ENCODE data around the gene THNSL1. TPM values are rescaled to one million over a fixed set of nuclear protein-coding genes. Genes with fewer than 3 reads are reported as not detected.

THNSL1 gene
- total RNA-seq, 1 experiment from 2014 or later = 3.0 TPM

- no peak overlapping the region for H3K4me3 ChIP-seq (ENCODE audit: low read depth in 2 of 2, low read length in 2 of 2)
- in situ Hi-C loops (cut with HindIII; ENCODE audit: low pct_unique_long_range_greater_than_20kb, low sequenced_read_pairs) = no loop called here
Measured at GRCh38 chr10:25023278-25023677, 6.9 kb downstream of the THNSL1 start.

DNA sequence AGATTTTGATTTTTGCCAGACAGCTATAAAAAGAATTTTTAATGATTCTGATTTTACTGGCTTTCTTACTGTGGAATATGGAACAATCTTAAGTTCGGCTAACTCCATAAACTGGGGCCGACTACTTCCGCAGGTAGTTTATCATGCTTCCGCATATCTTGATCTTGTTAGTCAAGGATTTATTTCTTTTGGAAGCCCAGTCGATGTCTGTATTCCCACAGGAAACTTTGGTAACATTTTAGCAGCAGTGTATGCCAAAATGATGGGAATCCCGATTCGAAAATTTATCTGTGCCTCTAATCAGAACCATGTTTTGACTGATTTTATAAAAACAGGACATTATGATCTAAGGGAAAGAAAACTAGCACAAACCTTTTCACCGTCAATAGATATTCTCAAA lies 8.1 kb downstream of the THNSL1 start:
- no TSS peak for BruUV-seq (replicated peaks)
- ChIA-PET CTCF (no interaction called here), POLR2A (no interaction called here)
- no peak for DNase-seq (ENCODE audit: low read depth, low spot score)
- H3K9me3 ChIP-seq (ENCODE audit: control insufficient read depth, insufficient read depth, low read depth, low read length) = no peaks in the 10 kb centered on the region
- TF ChIP-seq SIN3A (IDR thresholded peaks at IDR 0.05; ENCODE audit: borderline replicate concordance, insufficient read depth, low read depth, low read length) = no peak
- TF ChIP-seq, protein P1, sequence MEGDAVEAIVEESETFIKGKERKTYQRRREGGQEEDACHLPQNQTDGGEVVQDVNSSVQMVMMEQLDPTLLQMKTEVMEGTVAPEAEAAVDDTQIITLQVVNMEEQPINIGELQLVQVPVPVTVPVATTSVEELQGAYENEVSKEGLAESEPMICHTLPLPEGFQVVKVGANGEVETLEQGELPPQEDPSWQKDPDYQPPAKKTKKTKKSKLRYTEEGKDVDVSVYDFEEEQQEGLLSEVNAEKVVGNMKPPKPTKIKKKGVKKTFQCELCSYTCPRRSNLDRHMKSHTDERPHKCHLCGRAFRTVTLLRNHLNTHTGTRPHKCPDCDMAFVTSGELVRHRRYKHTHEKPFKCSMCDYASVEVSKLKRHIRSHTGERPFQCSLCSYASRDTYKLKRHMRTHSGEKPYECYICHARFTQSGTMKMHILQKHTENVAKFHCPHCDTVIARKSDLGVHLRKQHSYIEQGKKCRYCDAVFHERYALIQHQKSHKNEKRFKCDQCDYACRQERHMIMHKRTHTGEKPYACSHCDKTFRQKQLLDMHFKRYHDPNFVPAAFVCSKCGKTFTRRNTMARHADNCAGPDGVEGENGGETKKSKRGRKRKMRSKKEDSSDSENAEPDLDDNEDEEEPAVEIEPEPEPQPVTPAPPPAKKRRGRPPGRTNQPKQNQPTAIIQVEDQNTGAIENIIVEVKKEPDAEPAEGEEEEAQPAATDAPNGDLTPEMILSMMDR (IDR thresholded peaks at IDR 0.05) = no peak
- TF ChIP-seq, protein P2, sequence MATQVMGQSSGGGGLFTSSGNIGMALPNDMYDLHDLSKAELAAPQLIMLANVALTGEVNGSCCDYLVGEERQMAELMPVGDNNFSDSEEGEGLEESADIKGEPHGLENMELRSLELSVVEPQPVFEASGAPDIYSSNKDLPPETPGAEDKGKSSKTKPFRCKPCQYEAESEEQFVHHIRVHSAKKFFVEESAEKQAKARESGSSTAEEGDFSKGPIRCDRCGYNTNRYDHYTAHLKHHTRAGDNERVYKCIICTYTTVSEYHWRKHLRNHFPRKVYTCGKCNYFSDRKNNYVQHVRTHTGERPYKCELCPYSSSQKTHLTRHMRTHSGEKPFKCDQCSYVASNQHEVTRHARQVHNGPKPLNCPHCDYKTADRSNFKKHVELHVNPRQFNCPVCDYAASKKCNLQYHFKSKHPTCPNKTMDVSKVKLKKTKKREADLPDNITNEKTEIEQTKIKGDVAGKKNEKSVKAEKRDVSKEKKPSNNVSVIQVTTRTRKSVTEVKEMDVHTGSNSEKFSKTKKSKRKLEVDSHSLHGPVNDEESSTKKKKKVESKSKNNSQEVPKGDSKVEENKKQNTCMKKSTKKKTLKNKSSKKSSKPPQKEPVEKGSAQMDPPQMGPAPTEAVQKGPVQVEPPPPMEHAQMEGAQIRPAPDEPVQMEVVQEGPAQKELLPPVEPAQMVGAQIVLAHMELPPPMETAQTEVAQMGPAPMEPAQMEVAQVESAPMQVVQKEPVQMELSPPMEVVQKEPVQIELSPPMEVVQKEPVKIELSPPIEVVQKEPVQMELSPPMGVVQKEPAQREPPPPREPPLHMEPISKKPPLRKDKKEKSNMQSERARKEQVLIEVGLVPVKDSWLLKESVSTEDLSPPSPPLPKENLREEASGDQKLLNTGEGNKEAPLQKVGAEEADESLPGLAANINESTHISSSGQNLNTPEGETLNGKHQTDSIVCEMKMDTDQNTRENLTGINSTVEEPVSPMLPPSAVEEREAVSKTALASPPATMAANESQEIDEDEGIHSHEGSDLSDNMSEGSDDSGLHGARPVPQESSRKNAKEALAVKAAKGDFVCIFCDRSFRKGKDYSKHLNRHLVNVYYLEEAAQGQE (IDR thresholded peaks at IDR 0.05; ENCODE audit: insufficient read depth in 1 of 2, low read depth in 2 of 2, low read length in 1 of 2) = no peak
- H3K4me1 ChIP-seq (ENCODE audit: control insufficient read depth, insufficient read depth, low read length) = no peaks in the 10 kb centered on the region
- no peaks in the 10 kb centered on the region for H3K27me3 ChIP-seq (ENCODE audit: control insufficient read depth, insufficient read depth, low read length)
- no peak for ATAC-seq
- no peak overlapping the region for H3K4me3 ChIP-seq (ENCODE audit: low read depth in 2 of 2, low read length in 2 of 2)
- intact Hi-C loops (cut with micrococcal nuclease; ENCODE audit: unreplicated experiment) = no loop called here
- in situ Hi-C loops (cut with HindIII; ENCODE audit: low pct_unique_long_range_greater_than_20kb, low sequenced_read_pairs) = no loop called here
- no peak overlapping the region for H3K27ac ChIP-seq (ENCODE audit: low read length)
- H3K36me3 ChIP-seq (ENCODE audit: control insufficient read depth, insufficient read depth, low read length) = no peaks in the 10 kb centered on the region; the same call in 1 of the 2 replicates

More at GRCh38 chr10:25023278-25023677, 6.9 kb downstream of the THNSL1 start:
- Histone ChIP-seq H3K27me3 (ENCODE audit: control insufficient read depth, insufficient read depth, low read length) (no peaks in the 10 kb centered on the region), H3K9me3 (ENCODE audit: control insufficient read depth, insufficient read depth, low read depth, low read length) (no peaks in the 10 kb centered on the region), H3K4me1 (ENCODE audit: control insufficient read depth, insufficient read depth, low read length) (no peaks in the 10 kb centered on the region), H3K27ac (ENCODE audit: low read length) (no peak overlapping the region), H3K36me3 (ENCODE audit: control insufficient read depth, insufficient read depth, low read length) (no peaks in the 10 kb centered on the region; the same call in 1 of the 2 replicates)
- ChIA-PET POLR2A (no interaction called here), CTCF (no interaction called here)
- ATAC-seq (no peak), DNase-seq (ENCODE audit: low read depth, low spot score) (no peak)
- BruUV-seq (replicated peaks) = no TSS peak
- intact Hi-C loops (cut with micrococcal nuclease; ENCODE audit: unreplicated experiment) = no loop called here
- TF ChIP-seq, protein P1 (IDR thresholded peaks at IDR 0.05) = no peak
- TF ChIP-seq TCF7L2 (IDR thresholded peaks at IDR 0.05; ENCODE audit: low read depth, low read length) = no peak
- TF ChIP-seq POLR2AphosphoS5 (IDR thresholded peaks at IDR 0.05; ENCODE audit: low read depth, low read length) = no peak
- TF ChIP-seq SIN3A (IDR thresholded peaks at IDR 0.05; ENCODE audit: borderline replicate concordance, insufficient read depth, low read depth, low read length) = no peak
- TF ChIP-seq, protein P2 (IDR thresholded peaks at IDR 0.05; ENCODE audit: insufficient read depth in 1 of 2, low read depth in 2 of 2, low read length in 1 of 2) = no peak

All from Panc1 (cell line).